ENCODE measurements around the gene ANKRD34B. TPM values are rescaled to one million over a fixed set of nuclear protein-coding genes. Genes with fewer than 3 reads are reported as not detected.

Gene ANKRD34B
- total RNA-seq, 1 donor from 2014 or later = 0.06 TPM

DNA sequence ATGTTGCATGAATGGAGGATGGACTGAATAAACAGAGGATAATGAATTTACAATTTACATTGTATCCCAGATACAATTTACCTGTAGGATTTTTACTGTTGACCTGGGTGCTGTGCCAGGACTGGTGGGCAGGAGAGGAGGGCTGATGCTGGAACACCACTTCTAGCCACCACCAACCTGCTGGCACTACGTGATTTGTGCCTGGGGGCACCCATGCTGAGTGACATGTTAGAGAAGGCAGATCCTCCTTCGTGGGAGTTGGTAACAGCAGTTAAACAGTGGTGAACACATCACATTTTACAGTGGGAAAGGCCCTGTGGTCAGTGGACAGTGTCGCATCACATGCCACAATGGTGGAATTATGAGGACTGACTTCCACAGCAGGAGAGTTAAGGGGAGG is 3.0 kb upstream of the ANKRD34B start:
- DNase-seq (ENCODE audit: extremely low read depth, low read depth, low spot score) = no peak

DNA sequence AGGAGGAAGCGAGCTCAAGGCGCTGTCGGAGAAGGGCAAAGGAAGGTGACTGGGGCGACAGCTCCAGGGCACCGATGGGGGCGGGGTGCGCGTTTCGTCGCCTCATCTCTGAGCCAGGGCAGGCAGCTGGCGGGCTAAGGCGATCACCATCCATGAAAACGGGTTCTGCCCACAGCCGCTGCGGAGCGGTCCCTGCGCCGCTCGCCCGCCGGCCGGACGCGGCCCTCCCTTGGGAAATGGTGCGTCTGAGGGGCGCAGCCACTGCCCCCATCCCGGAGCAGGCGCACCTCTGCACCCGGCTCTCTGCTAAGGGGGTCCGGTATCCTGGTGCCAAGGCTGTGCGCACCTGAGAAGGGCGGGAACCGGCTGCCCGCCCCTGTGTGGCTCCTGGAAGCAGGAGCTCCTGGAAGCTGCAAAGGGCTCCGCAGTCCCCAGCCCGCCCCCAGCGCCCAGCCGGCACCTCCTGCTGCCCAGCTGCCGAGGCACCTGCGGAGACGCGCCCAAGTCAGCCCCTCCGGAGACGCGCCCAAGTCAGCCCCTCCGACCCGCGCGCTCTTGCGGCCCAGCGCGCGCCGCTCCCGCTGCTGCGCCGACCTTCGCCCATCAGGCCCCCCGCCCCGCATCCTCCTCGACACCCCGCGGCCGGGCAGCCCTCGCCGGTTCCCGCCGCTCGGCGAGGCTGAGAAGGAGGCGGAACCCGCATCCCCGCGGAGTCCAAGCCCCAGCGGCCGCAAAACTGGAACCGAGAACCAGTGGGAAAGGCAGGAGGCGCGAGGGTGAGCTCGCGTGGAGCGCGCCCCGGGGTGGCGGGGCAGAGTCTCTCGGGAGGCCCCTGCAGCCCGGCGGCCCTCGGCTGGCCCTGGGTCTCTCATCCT is 757 bp downstream of the ANKRD34B start:
- no peak for DNase-seq (ENCODE audit: extremely low read depth, low read depth, low spot score)

- no peak for DNase-seq (ENCODE audit: extremely low read depth, low read depth, low spot score)
Observed at GRCh38 chr5:80568251-80568650, 1.8 kb downstream of the ANKRD34B start.

- no peak for DNase-seq (ENCODE audit: extremely low read depth, low read depth, low spot score)
Observed at GRCh38 chr5:80566711-80567259, 3.3 kb downstream of the ANKRD34B start.

DNA sequence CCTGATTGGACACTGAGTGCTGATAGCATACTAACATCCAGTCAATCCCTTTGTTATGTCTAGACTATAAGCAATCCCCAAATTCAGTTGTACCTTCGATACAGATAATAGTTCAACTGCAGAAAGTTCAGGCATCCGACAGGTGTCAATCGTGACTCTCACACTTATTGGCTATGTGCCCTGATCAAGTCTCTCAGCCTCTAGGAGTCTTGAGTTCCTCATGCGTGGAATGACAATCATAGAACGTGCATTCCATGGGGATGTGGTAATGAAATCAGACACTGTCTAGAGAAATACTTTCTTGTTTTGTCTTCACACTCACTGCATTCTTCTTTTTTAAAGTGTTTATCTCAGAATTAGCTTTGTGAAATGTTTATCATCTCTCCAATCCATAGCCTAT is 4.8 kb downstream of the ANKRD34B start:
- no peak for DNase-seq (ENCODE audit: extremely low read depth, low read depth, low spot score)

- DNase-seq (ENCODE audit: extremely low read depth, low read depth, low spot score) = no peak
Observed at GRCh38 chr5:80559244-80559643, 10.8 kb downstream of the ANKRD34B start.

- no peak for DNase-seq (ENCODE audit: extremely low read depth, low read depth, low spot score)
Observed at GRCh38 chr5:80555099-80555498, 15.0 kb downstream of the ANKRD34B start.

DNA sequence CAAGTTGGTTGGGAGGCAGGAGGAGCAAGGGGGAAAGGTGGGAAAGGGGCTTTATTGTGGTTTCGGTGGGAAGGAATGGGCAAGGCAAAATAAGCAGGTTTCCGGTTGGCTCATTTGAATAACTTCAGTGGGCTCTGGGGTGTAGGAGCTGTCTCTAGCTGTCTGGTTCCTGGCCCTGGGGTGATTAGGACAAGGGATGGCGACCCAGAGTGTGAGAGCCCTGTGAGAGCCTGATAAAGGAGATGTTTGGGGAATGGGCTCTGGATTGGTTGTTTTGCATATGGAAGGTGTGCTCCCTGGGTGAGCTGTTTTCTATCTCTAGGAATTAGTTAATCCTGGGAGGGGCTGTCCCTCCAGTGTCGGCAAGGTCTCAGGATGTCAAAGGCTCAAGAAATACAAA is 15.4 kb downstream of the ANKRD34B start:
- DNase-seq (ENCODE audit: extremely low read depth, low read depth, low spot score) = no peak

GRCh38 chr5:80541392-80541791 is 28.7 kb downstream of the ANKRD34B start:
- no peak for DNase-seq (ENCODE audit: extremely low read depth, low read depth, low spot score)

DNA sequence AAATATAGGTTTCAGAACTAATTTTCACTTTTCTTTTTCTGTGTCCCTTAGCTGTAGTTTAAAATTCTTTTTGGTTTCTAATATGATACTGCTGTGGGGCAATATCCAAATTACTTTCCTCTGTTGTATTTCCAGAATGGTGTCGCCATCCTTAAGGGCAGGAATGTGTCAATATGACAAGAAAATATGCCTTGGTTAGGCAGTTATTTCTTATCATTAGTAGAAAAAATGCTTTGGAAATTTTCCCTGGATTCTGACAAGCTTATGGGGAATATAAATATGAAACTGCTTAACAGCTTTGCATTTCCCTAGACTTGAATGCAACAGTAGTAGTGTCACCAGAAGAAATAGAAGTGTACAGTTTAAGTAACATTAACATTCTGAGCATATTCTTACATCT is 29.4 kb downstream of the ANKRD34B start:
- no peak for DNase-seq (ENCODE audit: extremely low read depth, low read depth, low spot score)

GRCh38 chr5:80516826-80517225 is 53.3 kb downstream of the ANKRD34B start:
- peak; percentile 41 for DNase-seq (ENCODE audit: extremely low read depth, low read depth, low spot score)

GRCh38 chr5:80509362-80509761 is 60.7 kb downstream of the ANKRD34B start:
- DNase-seq (ENCODE audit: extremely low read depth, low read depth, low spot score) = no peak

GRCh38 chr5:80508844-80509243 is 61.2 kb downstream of the ANKRD34B start:
- DNase-seq (ENCODE audit: extremely low read depth, low read depth, low spot score) = no peak

DNA sequence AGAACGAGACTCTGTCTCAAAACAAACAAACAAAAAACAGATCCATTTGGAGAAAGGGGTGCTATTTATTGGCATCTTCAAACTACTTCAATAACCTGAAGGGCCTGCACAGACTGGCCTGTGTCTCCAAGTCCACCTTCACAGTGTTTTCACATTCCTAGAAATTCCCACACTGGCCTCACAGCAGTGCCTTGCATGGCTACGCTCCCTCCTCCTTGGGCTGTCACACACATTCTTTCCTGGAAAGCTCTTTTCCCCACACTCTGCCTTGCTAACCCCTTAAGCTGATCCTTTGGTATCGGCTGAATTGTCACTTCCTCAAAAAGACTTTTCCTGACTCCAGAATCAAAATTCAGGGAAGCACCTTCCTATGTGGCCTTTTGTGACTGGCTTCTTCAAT is 62.4 kb downstream of the ANKRD34B start:
- no peak for DNase-seq (ENCODE audit: extremely low read depth, low read depth, low spot score)

Other genes starting within 250 kb of the ANKRD34B start
- gene ZFYVE16, start 162.2 kb downstream of the ANKRD34B start, total RNA-seq = 18.0 and 24.4 TPM in 2 replicates
- gene FAM151B, start 82.2 kb downstream of the ANKRD34B start, total RNA-seq = 1.3 and 3.8 TPM in 2 replicates
- gene MSH3, start 84.4 kb upstream of the ANKRD34B start, total RNA-seq = 10.0 and 14.0 TPM in 2 replicates
- gene DHFR, start 84.7 kb upstream of the ANKRD34B start, total RNA-seq = 6.8 and 18.0 TPM in 2 replicates